Endodermal cell (in vitro differentiated cells): Measurements from ENCODE around the gene TNIK. TPM values are rescaled to one million over a fixed set of nuclear protein-coding genes. Genes with fewer than 3 reads are reported as not detected.

ENCODE experiments used
- DNase-seq: peaks from one replicate; pipeline ENCODE4 v3.0.0-alpha.2; 2017
- H3K27ac ChIP-seq: 2 replicates; pipeline ENCODE4 v1.5.1; 2013; ENCODE audit warnings: mild to moderate bottlenecking, low read depth, low read length, moderate library complexity
- H3K27me3 ChIP-seq: 2 replicates; pipeline ENCODE4 v1.6.1; 2013; ENCODE audit warnings: mild to moderate bottlenecking, low read length, moderate library complexity; ENCODE audit not compliant: insufficient read depth, control insufficient read depth, poor library complexity, severe bottlenecking
- H3K36me3 ChIP-seq: 2 replicates; pipeline ENCODE4 v1.7.0; 2013; ENCODE audit warnings: mild to moderate bottlenecking, low read length, moderate library complexity; ENCODE audit not compliant: control insufficient read depth, insufficient read depth
- H3K4me1 ChIP-seq: one replicate; pipeline ENCODE4 v1.7.0; 2013; ENCODE audit warnings: low read length; ENCODE audit not compliant: control insufficient read depth, insufficient read depth
- H3K4me3 ChIP-seq: 2 replicates; pipeline ENCODE4 v1.5.1; 2013; ENCODE audit warnings: mild to moderate bottlenecking, low read length, moderate library complexity
- H3K9ac ChIP-seq: 2 replicates; pipeline ENCODE4 v1.6.1; 2013; ENCODE audit warnings: mild to moderate bottlenecking, low read length, moderate library complexity; ENCODE audit not compliant: poor library complexity, severe bottlenecking; ENCODE audit errors: extremely low read depth
- H3K9me3 ChIP-seq: 2 replicates; pipeline ENCODE4 v1.6.1; 2013; ENCODE audit warnings: mild to moderate bottlenecking, low read length, moderate library complexity; ENCODE audit not compliant: control insufficient read depth
- H3K27ac Mint-ChIP-seq: 2 replicates; pipeline ENCODE4 v1.8.0; 2020; ENCODE audit warnings: mixed read lengths
- H3K27me3 Mint-ChIP-seq: 2 replicates; pipeline ENCODE4 v1.8.0; 2021; ENCODE audit warnings: mild to moderate bottlenecking, mixed read lengths; ENCODE audit not compliant: insufficient read depth
- H3K36me3 Mint-ChIP-seq: 2 replicates; pipeline ENCODE4 v1.8.0; 2020; ENCODE audit warnings: low read depth, mixed read lengths
- H3K4me1 Mint-ChIP-seq: 2 replicates; pipeline ENCODE4 v1.8.0; 2020; ENCODE audit warnings: mixed read lengths
- H3K4me3 Mint-ChIP-seq: 2 replicates; pipeline ENCODE4 v1.8.0; 2020; ENCODE audit warnings: mild to moderate bottlenecking, moderate library complexity, mixed read lengths
- H3K9me3 Mint-ChIP-seq: 2 replicates; pipeline ENCODE4 v1.8.0; 2020; ENCODE audit warnings: mild to moderate bottlenecking, mixed read lengths
- whole genome bisulfite sequencing, 2 experiments: methylation state at CpG; one replicate each; pipeline versions ENCODE4 v1.1.5 to v1.1.7; 2013; ENCODE audit warnings: missing lambda C conversion rate in 2 of 2, mixed read lengths in 1 of 2; ENCODE audit not compliant: insufficient coverage in 1 of 2, insufficient read length in 1 of 2; 5-methylcytosine and 5-hydroxymethylcytosine counted together
- total RNA-seq, 2 donors: library from RNA; stranded (reverse); fragmentation: NEBNext Ultra II Directional in 1 of 2; extraction: Animal tissue kit (Norgen Biotek cat#: 25700) in 1 of 2; gene quantifications; 2 replicates in 1 of 2; 3 replicates in 1 of 2; pipeline ENCODE4 v1.2.1, GENCODE V29; 2021
- TF ChIP-seq, protein P1 (sequence below): fragments of 200-600 bp; sonication (generic); conservative IDR thresholded peaks from 2 replicates; pipeline ENCODE4 v1.5.0; 2021; ENCODE audit warnings: antibody characterized with exemption, mild to moderate bottlenecking

TNIK gene
- total RNA-seq, 2 donors from 2014 or later: 12.2 to 14.9 TPM

DNA sequence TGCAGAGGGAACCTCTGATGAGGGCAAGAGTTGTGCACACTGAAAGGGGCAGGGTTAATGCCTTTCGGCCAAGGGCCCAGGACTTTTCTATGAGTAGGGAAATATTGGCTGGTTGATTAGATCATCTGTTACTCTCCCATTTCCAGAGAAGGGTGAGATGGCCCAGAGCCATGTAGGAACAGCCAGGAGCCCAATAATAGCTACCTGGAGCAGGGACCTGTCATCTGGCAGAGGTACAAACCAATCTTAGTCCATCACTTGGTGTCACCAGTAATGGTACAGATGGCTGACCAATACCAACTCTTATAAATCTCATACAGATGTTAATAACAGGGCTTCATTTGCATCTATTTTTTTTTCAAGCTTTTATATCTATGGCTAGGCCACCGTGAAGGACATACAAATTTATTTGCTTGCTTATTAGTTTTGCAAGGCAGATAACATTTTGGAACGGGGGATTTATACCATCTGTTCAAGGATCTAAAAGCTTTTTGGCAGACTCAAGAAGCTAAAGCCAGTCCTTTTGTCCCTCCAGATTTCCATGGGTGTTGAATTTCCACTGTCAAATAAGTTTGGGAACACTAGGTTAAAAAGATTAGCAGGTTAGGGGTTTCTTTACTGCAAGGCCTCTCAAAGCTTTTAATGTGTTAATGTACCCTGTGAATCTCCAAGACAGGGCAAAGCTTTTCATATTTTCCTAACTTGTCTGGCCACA lies 79.3 kb downstream of the TNIK start:
- H3K27me3 ChIP-seq: peaks cover 6% of the 10 kb centered on the region
- H3K27ac ChIP-seq: no peak overlapping the region
- Mint-ChIP-seq H3K27ac (no peak overlapping the region), H3K36me3 (no peaks in the 10 kb centered on the region), H3K27me3 (peaks cover 14% of the 10 kb centered on the region), H3K4me1 (peaks cover 56% of the 10 kb centered on the region), H3K9me3 (no peaks in the 10 kb centered on the region), H3K4me3 (no peak overlapping the region)
- no peak for DNase-seq
- TF ChIP-seq, protein P1, sequence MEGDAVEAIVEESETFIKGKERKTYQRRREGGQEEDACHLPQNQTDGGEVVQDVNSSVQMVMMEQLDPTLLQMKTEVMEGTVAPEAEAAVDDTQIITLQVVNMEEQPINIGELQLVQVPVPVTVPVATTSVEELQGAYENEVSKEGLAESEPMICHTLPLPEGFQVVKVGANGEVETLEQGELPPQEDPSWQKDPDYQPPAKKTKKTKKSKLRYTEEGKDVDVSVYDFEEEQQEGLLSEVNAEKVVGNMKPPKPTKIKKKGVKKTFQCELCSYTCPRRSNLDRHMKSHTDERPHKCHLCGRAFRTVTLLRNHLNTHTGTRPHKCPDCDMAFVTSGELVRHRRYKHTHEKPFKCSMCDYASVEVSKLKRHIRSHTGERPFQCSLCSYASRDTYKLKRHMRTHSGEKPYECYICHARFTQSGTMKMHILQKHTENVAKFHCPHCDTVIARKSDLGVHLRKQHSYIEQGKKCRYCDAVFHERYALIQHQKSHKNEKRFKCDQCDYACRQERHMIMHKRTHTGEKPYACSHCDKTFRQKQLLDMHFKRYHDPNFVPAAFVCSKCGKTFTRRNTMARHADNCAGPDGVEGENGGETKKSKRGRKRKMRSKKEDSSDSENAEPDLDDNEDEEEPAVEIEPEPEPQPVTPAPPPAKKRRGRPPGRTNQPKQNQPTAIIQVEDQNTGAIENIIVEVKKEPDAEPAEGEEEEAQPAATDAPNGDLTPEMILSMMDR: no peak
- 71 to 78% methylated on average over 3 of the region's 3 CpGs for WGBS, 2 experiments
- no peaks in the 10 kb centered on the region for H3K9me3 ChIP-seq
- no peak overlapping the region for H3K9ac ChIP-seq
- H3K36me3 ChIP-seq: no peaks in the 10 kb centered on the region
- H3K4me1 ChIP-seq: peaks cover 11% of the 10 kb centered on the region
- H3K4me3 ChIP-seq: no peak overlapping the region

DNA sequence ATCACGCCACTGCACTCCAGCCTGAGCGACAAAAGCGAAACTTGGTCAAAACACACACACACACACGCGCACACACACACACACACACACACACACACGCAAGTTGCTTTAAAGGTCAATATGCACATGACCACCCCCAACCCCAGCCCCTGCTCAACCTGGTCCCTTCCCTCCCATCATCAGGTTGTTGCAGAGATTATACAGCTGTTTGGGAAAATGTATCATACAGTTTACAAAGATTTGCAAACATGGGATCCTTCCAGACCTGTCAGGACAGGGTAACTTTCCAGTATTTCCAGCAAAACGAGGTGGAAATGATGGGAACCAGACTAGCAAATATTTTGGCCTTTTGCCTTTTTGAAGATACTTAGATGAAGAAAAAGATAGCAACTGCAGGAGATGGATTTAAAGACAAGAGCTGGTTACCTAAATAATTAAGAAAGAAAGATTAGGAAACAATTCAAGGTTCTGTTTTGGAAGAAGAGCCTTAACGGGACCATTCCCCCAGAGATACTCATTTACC lies 80.2 kb downstream of the TNIK start:
- H3K9me3 Mint-ChIP-seq: no peaks in the 10 kb centered on the region
- H3K27me3 Mint-ChIP-seq: peaks cover 14% of the 10 kb centered on the region
- WGBS, 2 experiments: 83 to 86% methylated on average over 1 to 8 of the region's 8 CpGs
- no peak overlapping the region for H3K27ac Mint-ChIP-seq
- Histone ChIP-seq H3K9ac (no peak overlapping the region), H3K36me3 (no peaks in the 10 kb centered on the region), H3K4me1 (peaks cover 12% of the 10 kb centered on the region), H3K9me3 (no peaks in the 10 kb centered on the region), H3K27ac (no peak overlapping the region), H3K27me3 (peaks cover 6% of the 10 kb centered on the region), H3K4me3 (no peak overlapping the region)
- no peak for DNase-seq
- H3K4me3 Mint-ChIP-seq: no peak overlapping the region
- H3K4me1 Mint-ChIP-seq: peaks cover 51% of the 10 kb centered on the region
- TF ChIP-seq, protein P1: no peak
- no peaks in the 10 kb centered on the region for H3K36me3 Mint-ChIP-seq

DNA sequence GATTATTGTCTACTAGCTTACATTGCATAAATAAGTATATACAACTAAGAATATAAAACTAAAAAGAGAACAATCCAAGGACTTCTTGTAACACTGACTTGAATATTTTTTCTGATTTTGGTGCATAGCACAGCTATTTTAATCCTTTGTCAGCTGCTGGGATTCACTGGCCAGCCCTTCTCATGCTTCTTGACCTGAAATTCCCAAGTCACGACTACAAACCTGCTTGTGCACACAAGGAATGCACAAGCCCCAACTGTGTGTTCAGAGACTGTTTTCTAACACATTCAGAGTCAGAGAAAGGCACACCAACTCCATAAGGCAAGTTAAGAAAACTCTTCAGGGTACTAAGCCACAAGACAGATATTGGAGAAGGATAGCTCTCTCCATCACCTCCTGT lies 80.9 kb downstream of the TNIK start:
- peaks cover 46% of the 10 kb centered on the region for H3K4me1 Mint-ChIP-seq
- WGBS, 2 experiments: 88 to 100% methylated on average over 1 of the region's 1 CpG
- H3K27me3 Mint-ChIP-seq: peaks cover 14% of the 10 kb centered on the region
- no peak overlapping the region for H3K4me3 ChIP-seq
- no peak overlapping the region for H3K4me3 Mint-ChIP-seq
- no peaks in the 10 kb centered on the region for H3K36me3 ChIP-seq
- no peaks in the 10 kb centered on the region for H3K36me3 Mint-ChIP-seq
- H3K9me3 Mint-ChIP-seq: no peaks in the 10 kb centered on the region
- H3K9me3 ChIP-seq: no peaks in the 10 kb centered on the region
- H3K9ac ChIP-seq: no peak overlapping the region
- H3K27me3 ChIP-seq: peaks cover 6% of the 10 kb centered on the region
- no peak overlapping the region for H3K27ac ChIP-seq
- H3K27ac Mint-ChIP-seq: no peak overlapping the region
- peaks cover 12% of the 10 kb centered on the region for H3K4me1 ChIP-seq
- no peak for DNase-seq
- TF ChIP-seq, protein P1: no peak
